HPDE6-E6E7 (cell line): Measurements from ENCODE around the gene SAFB2.

Source experiments
- DNase-seq: peaks from one replicate; pipeline ENCODE4 v3.0.0; 2011; ENCODE audit warnings: missing footprints; ENCODE audit errors: extremely low spot score

Gene SAFB2

GRCh38 chr19:5607318-5608275, 15.0 kb downstream of the SAFB2 start:
- DNase-seq: no peak

- DNase-seq: no peak
These were observed 17.2 kb downstream of the SAFB2 start for GRCh38 chr19:5605362-5605761.

GRCh38 chr19:5603626-5604025, 18.9 kb downstream of the SAFB2 start:
- DNase-seq: no peak

GRCh38 chr19:5600797-5601196, 21.8 kb downstream of the SAFB2 start:
- DNase-seq: no peak

DNA sequence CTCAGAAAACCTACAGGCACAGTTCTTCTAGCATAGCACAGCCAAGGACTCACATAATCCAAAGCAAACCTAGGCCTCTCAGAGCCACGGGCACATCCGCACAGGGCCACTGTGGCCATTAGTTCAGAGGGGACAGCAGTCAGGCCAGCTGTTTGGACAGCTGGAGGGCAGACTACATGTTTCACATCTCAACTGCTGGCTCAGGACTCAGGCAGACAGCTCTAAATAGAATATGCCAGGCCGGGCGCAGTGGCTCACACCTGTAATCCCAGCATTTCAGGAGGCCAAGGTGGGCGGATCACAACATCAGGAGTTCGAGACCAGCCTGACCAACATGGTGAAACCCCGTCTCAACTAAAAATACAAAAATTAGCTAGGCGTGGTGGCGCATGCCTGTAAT, 26.8 kb downstream of the SAFB2 start:
- no peak for DNase-seq

GRCh38 chr19:5595129-5595528, 27.4 kb downstream of the SAFB2 start:
- no peak for DNase-seq

DNA sequence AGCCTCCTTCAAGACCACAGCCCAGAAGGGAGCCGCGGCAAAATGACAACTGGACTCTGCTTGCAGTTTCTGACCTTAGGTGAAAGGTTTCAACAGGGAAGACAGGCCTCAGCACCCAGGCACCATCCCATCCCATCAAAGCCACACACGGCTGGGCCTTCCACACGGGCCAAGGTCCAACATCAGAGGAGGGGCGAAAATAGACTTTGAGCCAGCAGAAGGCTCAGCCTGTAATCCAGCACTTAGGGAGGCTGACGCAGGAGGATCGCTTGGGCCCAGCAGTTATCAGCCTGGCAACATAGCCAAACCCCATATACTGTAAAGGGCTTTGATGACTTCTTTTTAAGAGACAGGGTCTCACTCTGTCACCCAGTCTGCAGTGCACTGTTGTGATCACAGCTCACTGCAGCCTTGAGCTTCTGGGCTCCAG, 28.0 kb downstream of the SAFB2 start:
- no peak for DNase-seq

DNA sequence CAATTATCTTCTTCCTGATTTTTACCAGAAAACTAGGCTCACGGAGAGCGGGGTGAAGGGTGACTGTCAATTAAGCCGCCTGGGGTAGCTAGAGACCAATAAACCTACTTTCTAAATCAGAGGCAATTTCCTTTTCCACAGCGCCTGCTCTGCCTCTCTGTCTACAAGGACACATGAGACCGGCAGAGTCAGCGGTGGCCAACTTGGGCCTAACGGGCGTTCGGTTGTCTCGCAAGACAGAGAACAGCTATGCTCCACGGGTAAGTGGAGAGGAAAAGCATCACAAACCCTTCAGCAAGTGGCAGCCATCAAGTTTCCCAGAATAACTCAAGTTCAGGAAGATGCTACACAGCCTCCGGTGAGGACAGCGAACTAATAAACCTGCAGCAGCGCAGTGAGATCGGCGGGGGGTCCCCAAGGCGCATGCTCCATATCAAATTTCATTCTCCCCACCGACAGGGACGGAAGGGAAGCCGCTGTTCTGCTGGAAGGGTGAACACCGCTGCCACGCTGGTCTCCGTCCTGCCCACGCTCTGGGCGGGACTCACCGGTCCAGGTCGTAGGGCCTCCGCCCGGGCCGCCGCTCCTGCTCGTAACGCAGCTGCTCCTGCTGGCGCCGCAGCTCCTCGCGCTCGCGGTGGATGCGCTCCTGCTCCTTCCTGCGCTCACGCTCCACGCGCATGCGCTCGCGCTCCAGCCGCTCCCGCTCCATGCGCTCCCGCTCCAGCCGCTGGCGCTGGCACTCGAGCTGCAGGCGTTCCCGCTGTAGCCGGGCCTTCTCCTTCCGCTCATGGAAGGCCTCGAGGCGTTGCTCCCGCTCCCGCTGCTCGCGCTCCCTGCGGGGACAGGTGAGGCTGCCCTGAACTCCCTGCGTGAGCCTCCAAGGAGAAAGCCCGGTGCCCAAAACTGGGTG, 29.0 kb downstream of the SAFB2 start:
- DNase-seq: no peak

GRCh38 chr19:5592531-5593342, 29.8 kb downstream of the SAFB2 start:
- DNase-seq: no peak

DNA sequence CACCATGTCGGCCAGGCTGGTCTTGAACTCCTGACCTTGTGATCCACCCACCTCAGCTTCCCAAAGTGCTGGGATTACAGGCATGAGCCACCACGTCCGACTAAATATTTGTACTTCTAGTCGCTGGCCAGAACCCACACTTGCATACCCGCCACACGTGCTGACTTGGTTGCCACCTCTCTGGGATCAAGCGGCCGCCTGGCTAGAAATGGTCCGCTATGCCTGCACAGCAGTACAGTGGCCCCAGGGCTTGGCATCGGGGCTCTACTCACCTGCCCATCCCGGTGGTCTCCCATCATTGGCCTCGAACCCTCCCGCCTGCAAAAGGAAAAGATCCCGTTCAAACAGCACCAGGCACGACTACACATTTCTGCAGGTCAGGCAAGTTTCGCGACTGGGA, 31.1 kb downstream of the SAFB2 start:
- no peak for DNase-seq

GRCh38 chr19:5590865-5591154, 31.8 kb downstream of the SAFB2 start:
- DNase-seq: no peak

DNA sequence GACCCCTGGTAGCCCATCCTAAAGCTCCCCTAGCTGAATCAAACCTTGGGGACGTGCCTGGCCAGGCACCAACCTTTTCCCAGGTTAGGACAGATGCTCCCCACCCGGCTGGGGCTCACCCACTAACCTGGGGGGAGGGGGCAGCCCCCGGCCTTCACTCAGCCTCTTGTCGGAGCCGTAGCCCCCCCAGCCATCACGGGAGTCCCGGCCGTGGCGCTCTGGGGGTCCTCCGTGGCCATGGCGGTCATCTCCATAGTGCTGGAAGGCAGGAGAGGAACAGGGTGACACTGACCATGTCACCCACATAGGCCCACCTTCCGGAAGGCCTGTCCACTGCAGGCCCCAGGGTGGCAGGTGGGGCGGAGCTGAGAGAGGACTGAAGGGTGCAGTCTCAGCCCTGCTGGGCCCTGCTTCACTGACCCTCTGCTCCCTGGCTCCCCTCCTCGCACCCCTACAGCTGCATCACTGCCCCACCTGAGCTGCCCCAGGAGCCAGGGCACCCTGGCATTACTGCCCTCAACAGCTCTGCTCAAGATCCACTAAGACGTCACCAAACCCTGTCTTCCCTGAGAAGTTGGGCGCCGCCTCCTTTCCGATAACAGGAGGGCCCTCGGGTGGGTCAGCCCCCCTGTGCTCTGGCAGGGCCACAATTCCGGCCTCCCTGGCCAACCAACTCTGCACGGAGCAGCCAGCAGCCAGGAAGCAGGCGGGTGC, 32.3 kb downstream of the SAFB2 start:
- no peak for DNase-seq

GRCh38 chr19:5588906-5589676, 33.5 kb downstream of the SAFB2 start:
- DNase-seq: no peak

DNA sequence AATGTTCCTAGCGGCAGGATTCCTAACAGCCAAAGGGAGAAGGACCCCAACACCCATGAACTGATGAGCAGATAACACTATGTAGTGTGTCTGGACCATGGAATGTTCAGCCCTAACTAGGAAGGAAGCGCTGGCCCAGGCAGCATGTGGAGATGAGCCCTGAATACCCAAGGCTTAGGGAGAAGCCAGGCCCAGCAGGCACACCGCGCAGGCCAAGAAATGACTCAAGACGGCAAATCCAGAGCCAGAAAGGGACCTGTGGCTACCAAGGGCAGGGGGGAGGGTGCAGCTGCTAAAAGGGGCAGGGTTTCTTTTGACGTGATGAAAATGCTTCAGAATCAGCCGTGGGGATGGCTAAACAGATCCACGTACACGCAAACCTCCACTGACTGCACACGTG, 34.1 kb downstream of the SAFB2 start:
- DNase-seq: no peak

- no peak for DNase-seq
These were observed 34.9 kb downstream of the SAFB2 start for GRCh38 chr19:5587661-5588060.

- DNase-seq: no peak
These were observed 35.5 kb downstream of the SAFB2 start for GRCh38 chr19:5587071-5587455.

DNA sequence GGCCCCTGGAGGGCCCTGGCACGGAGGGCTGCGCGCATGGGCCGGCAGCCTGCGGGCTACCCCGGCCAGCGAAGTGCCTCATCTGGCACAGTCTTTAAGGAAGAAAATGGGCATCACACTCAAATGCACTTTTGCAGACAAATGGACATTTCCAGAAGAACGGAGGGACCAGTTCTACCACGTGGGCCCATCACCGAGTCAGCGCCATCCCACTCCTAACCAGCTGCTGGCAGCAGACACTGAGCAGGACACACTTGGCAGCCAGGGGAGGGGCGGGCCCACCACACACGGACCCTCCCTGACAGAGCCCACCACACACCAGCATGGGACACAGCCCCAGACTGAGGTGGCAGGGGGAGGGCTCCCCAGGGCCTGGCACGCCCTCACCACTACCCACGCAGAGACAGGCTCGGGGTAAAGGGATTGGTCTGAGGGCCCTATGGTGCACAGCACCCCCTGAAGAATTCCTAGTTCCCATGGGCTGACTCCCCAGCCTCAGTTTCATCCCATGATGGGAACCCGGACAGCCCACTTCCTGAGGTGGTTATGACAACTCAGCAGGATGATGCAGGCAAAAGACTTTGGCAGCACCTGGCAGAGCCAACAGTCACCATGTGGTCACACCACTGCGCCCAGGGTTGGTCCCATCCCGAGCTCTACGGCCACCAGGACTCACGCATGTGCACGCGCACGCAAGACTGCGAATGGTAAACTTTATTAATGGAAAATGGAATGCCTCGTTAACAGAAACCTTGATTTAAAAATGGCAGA, 36.1 kb downstream of the SAFB2 start:
- DNase-seq: no peak

DNA sequence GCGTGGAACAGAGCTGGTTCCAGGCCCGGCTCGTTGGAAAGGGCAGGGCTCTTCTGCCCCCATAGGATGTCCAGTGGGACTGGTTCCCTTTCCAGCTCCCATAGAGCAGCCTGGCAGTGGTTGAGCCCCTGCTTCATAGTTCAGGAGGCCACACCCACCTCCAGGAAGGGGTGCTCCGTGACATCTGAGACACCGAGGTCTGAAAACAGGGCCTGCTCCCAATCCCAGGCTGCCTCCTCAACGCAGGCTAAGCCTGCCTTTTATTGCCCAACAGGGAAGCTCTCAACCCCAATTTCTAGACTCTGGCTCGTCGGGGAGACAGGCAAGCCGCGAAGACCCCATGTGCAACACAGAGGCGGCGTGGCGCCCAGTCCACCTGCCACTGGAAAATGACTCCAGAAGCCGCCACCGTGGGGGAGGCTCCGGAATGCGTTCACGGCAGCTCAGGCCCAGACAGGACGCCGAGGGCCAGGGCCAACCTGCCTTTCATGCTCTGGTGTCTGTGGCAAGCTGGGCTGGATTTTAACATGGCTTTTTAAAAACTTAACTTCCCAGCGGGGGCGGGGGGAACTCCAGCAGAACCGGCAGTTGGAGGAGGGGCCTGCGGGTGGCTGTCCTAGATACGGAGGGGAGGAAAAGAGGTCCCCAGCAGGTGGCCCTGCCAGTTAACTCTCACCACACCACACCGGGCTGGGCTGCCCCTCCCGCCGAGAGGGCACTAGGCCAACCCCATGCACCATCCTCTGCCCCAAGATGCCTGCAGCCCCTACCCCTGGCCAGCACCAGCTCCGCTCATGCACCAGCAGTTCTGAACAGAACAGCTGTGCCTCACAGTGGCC, 36.9 kb downstream of the SAFB2 start:
- no peak for DNase-seq

- DNase-seq: no peak
These were observed 42.4 kb downstream of the SAFB2 start for GRCh38 chr19:5580161-5580571.
